Fibroblast of lung (primary cell): ENCODE results near the gene YJEFN3. TPM values are rescaled to one million over a fixed set of nuclear protein-coding genes. Genes with fewer than 3 reads are reported as not detected.

ENCODE experiments used
- DNase-seq, 2 donors: peaks; one replicate each; pipeline versions ENCODE4 v3.0.0 to v3.0.0-alpha.2; 2010; ENCODE audit warnings: low read depth in 2 of 2
- H2AFZ ChIP-seq: 2 replicates; pipeline ENCODE4 v1.5.1; 2012; ENCODE audit warnings: low read length, control low read depth, inconsistent platforms
- H3K27ac ChIP-seq: 2 replicates; pipeline ENCODE4 v1.5.1; 2011; ENCODE audit warnings: low read length, control low read depth; ENCODE audit not compliant: insufficient read depth
- H3K27me3 ChIP-seq: 2 replicates; pipeline ENCODE4 v1.5.1; 2011; ENCODE audit warnings: mild to moderate bottlenecking, low read length; ENCODE audit not compliant: control insufficient read depth, insufficient read depth
- H3K36me3 ChIP-seq: 2 replicates; pipeline ENCODE4 v1.5.1; 2011; ENCODE audit warnings: low read length; ENCODE audit not compliant: control insufficient read depth, insufficient read depth
- H3K4me1 ChIP-seq: 2 replicates; pipeline ENCODE4 v1.5.1; 2011; ENCODE audit warnings: low read length; ENCODE audit not compliant: control insufficient read depth, insufficient read depth; ENCODE audit errors: extremely low read depth
- H3K4me2 ChIP-seq: 2 replicates; pipeline ENCODE4 v1.5.1; 2011; ENCODE audit warnings: low read length, control low read depth; ENCODE audit not compliant: insufficient read depth; ENCODE audit errors: extremely low read depth
- H3K4me3 ChIP-seq, 4 experiments: fragments of 200-600 bp in 1 of 4; sonication (generic) in 1 of 4; replicated peaks in 1 of 4; 2 replicates each; pipeline ENCODE4 v1.5.1; 2011 to 2016; ENCODE audit warnings: low read length in 4 of 4, low read depth in 3 of 4, mild to moderate bottlenecking in 3 of 4, control low read depth in 2 of 4, inconsistent platforms in 1 of 4, mixed read lengths in 1 of 4; ENCODE audit not compliant: insufficient read depth in 1 of 4; ENCODE audit errors: control extremely low read depth in 1 of 4
- H3K79me2 ChIP-seq: 2 replicates; pipeline ENCODE4 v1.5.1; 2012; ENCODE audit warnings: mild to moderate bottlenecking, low read length, inconsistent platforms; ENCODE audit not compliant: control insufficient read depth, insufficient read depth
- H3K9ac ChIP-seq: 2 replicates; pipeline ENCODE4 v1.5.1; 2011; ENCODE audit warnings: mild to moderate bottlenecking, low read length, control low read depth; ENCODE audit not compliant: insufficient read depth
- H3K9me3 ChIP-seq: 2 replicates; pipeline ENCODE4 v1.5.1; 2012; ENCODE audit warnings: low read depth, low read length; ENCODE audit not compliant: control insufficient read depth, insufficient read depth
- H4K20me1 ChIP-seq: 2 replicates; pipeline ENCODE4 v1.5.1; 2011; ENCODE audit warnings: low read length; ENCODE audit not compliant: control insufficient read depth, insufficient read depth; ENCODE audit errors: extremely low read depth
- CTCF ChIP-seq, 2 donors: IDR thresholded peaks in 1 of 2; conservative IDR thresholded peaks in 1 of 2; 1 replicate in 1 of 2; 2 replicates in 1 of 2; pipeline ENCODE4 v1.5.1; 2011 to 2012; ENCODE audit warnings: low read length in 2 of 2, control low read depth in 1 of 2, inconsistent platforms in 1 of 2, low read depth in 1 of 2, mild to moderate bottlenecking in 1 of 2
- EZH2 ChIP-seq: IDR thresholded peaks from 2 replicates; pipeline ENCODE4 v1.5.1; 2012; ENCODE audit warnings: low read length, control low read depth, mild to moderate bottlenecking; ENCODE audit errors: missing control alignments
- polyA plus RNA-seq, 2 donors: library from polyadenylated mRNA; depleted of rRNA in 1 of 2; stranded (reverse) in 1 of 2; unstranded in 1 of 2; fragments of >200 nt; gene quantifications; 2 replicates each; pipeline ENCODE4 v1.2.1, GENCODE V29; 2011 to 2012; ENCODE audit warnings: missing spikeins in 1 of 2
- total RNA-seq: library from RNA; depleted of rRNA; stranded (reverse); fragments of >200 nt; gene quantifications from 2 replicates; pipeline ENCODE4 v1.2.1, GENCODE V29; 2014

The YJEFN3 gene
- total and polyA plus RNA-seq, 2 donors (not counting 1 experiment from before 2014, with no cell fraction given), result 0.50 to 0.62 TPM

GRCh38 chr19:19548915-19549759, 20.4 kb downstream of the YJEFN3 start:
- no peak overlapping the region for H2AFZ ChIP-seq
- no peaks in the 10 kb centered on the region for H4K20me1 ChIP-seq
- no peak overlapping the region for H3K4me3 ChIP-seq
- TF ChIP-seq CTCF (conservative IDR thresholded peaks at IDR 0.05 in 1 of 2, IDR thresholded peaks at IDR 0.05 in 1 of 2; ENCODE audit: low read depth in 1 of 2, low read length in 2 of 2) (no peak), EZH2 (no peak)
- no peaks in the 10 kb centered on the region for H3K9me3 ChIP-seq
- H3K27ac ChIP-seq, result no peak overlapping the region
- H3K4me1 ChIP-seq, result no peaks in the 10 kb centered on the region
- no peak for DNase-seq
- H3K9ac ChIP-seq, result no peak overlapping the region
- peaks cover 7% of the 10 kb centered on the region for H3K27me3 ChIP-seq
- H3K79me2 ChIP-seq, result no peaks in the 10 kb centered on the region
- no peaks in the 10 kb centered on the region for H3K36me3 ChIP-seq
- H3K4me2 ChIP-seq, result no peak overlapping the region

- Histone ChIP-seq H3K79me2 (no peaks in the 10 kb centered on the region), H3K9ac (no peak overlapping the region), H3K9me3 (no peaks in the 10 kb centered on the region), H3K27me3 (peaks cover 7% of the 10 kb centered on the region), H3K4me3 (no peak overlapping the region), H3K4me1 (no peaks in the 10 kb centered on the region), H2AFZ (no peak overlapping the region), H3K36me3 (no peaks in the 10 kb centered on the region), H4K20me1 (no peaks in the 10 kb centered on the region), H3K4me2 (no peak overlapping the region), H3K27ac (no peak overlapping the region)
- no peak for DNase-seq
- no peak for TF ChIP-seq EZH2
- no peak for TF ChIP-seq CTCF (conservative IDR thresholded peaks at IDR 0.05 in 1 of 2, IDR thresholded peaks at IDR 0.05 in 1 of 2; ENCODE audit: low read depth in 1 of 2, low read length in 2 of 2)
Measured at GRCh38 chr19:19549804-19550464, 21.2 kb downstream of the YJEFN3 start.

DNA sequence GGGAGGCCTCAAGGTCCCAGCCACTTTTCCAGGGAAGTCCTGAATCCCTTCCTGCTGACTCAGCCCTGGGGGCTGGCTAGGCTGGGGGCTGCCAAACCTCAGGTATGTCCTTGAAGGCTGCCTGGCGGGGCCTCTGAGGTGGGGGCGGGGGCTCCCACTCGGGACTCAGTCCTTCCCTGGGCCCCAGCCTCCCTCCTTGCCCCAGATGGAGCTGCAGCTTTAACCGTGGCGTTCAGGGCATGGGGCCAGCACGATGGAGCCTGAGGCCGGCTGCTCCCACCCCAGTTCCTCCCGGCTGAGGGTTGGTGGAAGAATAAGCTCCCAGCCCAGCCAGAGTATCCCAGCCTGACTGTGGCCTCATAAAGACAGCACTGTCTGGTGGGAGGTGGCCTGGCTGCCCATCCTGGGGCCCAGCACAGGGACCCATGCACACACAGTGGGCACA, 21.8 kb downstream of the YJEFN3 start:
- peak in 1 of 2 donors; percentile 92 for DNase-seq
- Histone ChIP-seq H3K4me3 (no peak overlapping the region), H3K4me1 (no peaks in the 10 kb centered on the region), H4K20me1 (no peaks in the 10 kb centered on the region), H3K79me2 (no peaks in the 10 kb centered on the region), H3K27me3 (peaks cover 7% of the 10 kb centered on the region), H3K36me3 (no peaks in the 10 kb centered on the region), H3K4me2 (no peak overlapping the region), H3K9me3 (no peaks in the 10 kb centered on the region), H2AFZ (no peak overlapping the region), H3K9ac (no peak overlapping the region), H3K27ac (no peak overlapping the region)
- TF ChIP-seq EZH2, result no peak
- TF ChIP-seq CTCF (conservative IDR thresholded peaks at IDR 0.05 in 1 of 2, IDR thresholded peaks at IDR 0.05 in 1 of 2; ENCODE audit: low read depth in 1 of 2, low read length in 2 of 2), result no peak
